WI38 (cell line): ENCODE results near the gene ERCC6L2.

Experiments used
- H3K4me3 ChIP-seq: 2 replicates; pipeline ENCODE4 v1.5.1; 2011; ENCODE audit warnings: low read depth, mild to moderate bottlenecking, control low read depth, low read length
- CTCF ChIP-seq: IDR thresholded peaks from 2 replicates; pipeline ENCODE4 v1.5.1; 2012; ENCODE audit warnings: low read depth, mild to moderate bottlenecking, control low read depth, low read length

Gene ERCC6L2

GRCh38 chr9:95920017-95920416, 44.5 kb downstream of the ERCC6L2 start:
- H3K4me3 ChIP-seq: no peak overlapping the region
- no peak for TF ChIP-seq CTCF

- TF ChIP-seq CTCF: no peak
These were observed 48.3 kb downstream of the ERCC6L2 start for GRCh38 chr9:95923794-95924193.

GRCh38 chr9:95924987-95925386, 49.5 kb downstream of the ERCC6L2 start:
- no peak overlapping the region for H3K4me3 ChIP-seq
- no peak for TF ChIP-seq CTCF

More at GRCh38 chr9:95923794-95924193, 48.3 kb downstream of the ERCC6L2 start:
- H3K4me3 ChIP-seq: no peak overlapping the region

GRCh38 chr9:95927271-95928004, 51.9 kb downstream of the ERCC6L2 start:
- TF ChIP-seq CTCF: no peak

GRCh38 chr9:95930277-95930676, 54.8 kb downstream of the ERCC6L2 start:
- no peak for TF ChIP-seq CTCF

More at GRCh38 chr9:95927271-95928004, 51.9 kb downstream of the ERCC6L2 start:
- H3K4me3 ChIP-seq: no peak overlapping the region

GRCh38 chr9:95935861-95936578, 60.5 kb downstream of the ERCC6L2 start:
- no peak for TF ChIP-seq CTCF
- no peak overlapping the region for H3K4me3 ChIP-seq

More at GRCh38 chr9:95930277-95930676, 54.8 kb downstream of the ERCC6L2 start:
- H3K4me3 ChIP-seq: no peak overlapping the region

- no peak for TF ChIP-seq CTCF
- no peak overlapping the region for H3K4me3 ChIP-seq
These were observed 61.1 kb downstream of the ERCC6L2 start for GRCh38 chr9:95936579-95937075.
